Stimulated activated naive B cell treated with anti-CD40 and anti-IgM and Interleukin-4, amounts not matched to agents 10 μg/mL and 1 μg/mL and 100 μg/mL, for 72 hours (primary cell): ENCODE measurements around the gene PTGES2.
A peak's percentile ranks its signal among the peaks of the same experiment; 100 is the strongest.

Experiments used
- ATAC-seq, 2 donors: fragments of 150-1000 bp; cut with Tn5 transposase; replicated peaks; 2 replicates each; pipeline ENCODE4 v1.10.0; 2021; ENCODE audit warnings: moderate library complexity in 1 of 2
- DNase-seq: peaks from one replicate; pipeline ENCODE4 v3.0.0; 2021
- H3K27ac Mint-ChIP-seq: one replicate; pipeline ENCODE4 v1.8.0; 2022; ENCODE audit warnings: mild to moderate bottlenecking, mixed read lengths
- H3K27me3 Mint-ChIP-seq, 2 donors: one replicate each; pipeline ENCODE4 v1.8.0; 2022; ENCODE audit warnings: mixed read lengths in 2 of 2
- H3K36me3 Mint-ChIP-seq, 2 donors: one replicate each; pipeline ENCODE4 v1.8.0; 2022; ENCODE audit warnings: mixed read lengths in 2 of 2, mild to moderate bottlenecking in 1 of 2
- H3K4me1 Mint-ChIP-seq, 2 donors: one replicate each; pipeline ENCODE4 v1.8.0; 2022; ENCODE audit warnings: mixed read lengths in 2 of 2, mild to moderate bottlenecking in 1 of 2
- H3K4me3 Mint-ChIP-seq, 2 donors: one replicate each; pipeline ENCODE4 v1.8.0; 2022; ENCODE audit warnings: mild to moderate bottlenecking in 2 of 2, mixed read lengths in 2 of 2, moderate library complexity in 1 of 2
- H3K9me3 Mint-ChIP-seq, 2 donors: one replicate each; pipeline ENCODE4 v1.8.0; 2022; ENCODE audit warnings: mixed read lengths in 2 of 2, mild to moderate bottlenecking in 1 of 2

The PTGES2 gene

DNA sequence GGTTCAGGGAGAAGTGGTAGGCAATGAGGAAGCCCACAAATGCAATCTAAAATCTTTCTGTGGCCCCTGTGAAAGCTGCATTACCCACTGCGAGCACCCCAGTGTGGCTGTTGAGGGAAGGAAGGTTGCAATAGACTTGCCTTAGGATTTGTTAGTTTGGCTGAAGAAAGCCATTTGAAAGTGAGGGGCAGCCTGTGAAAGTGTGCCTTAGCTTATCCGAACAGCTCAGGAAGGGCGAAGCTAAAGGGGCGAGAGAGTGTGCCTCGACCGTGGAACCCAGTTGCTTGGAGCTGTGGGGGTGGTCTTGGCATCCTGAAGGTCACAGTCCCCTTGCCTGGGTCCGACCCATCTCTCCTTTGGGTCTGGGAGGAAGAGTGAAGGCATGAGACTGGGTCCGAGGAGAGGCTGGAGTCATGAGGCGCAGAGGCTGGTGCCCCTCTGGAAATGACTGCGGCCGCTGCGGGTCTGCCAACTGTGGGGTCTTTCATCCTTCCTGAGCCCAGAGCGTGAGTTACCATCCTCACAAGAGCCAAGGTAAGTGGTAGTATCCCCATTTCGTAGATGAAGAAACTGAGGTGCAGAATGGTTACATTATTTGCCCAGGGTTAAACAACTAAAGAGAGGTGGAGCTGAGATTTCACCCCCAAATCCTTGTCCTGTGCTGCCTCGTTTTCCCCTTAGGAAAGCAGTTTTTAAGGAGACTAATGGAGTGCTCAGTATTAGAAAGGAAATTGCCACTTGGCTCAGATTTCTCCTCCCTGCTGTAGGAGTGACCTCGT is 35.1 kb downstream of the PTGES2 start:
- no peaks in the 10 kb centered on the region for H3K27me3 Mint-ChIP-seq
- no peaks in the 10 kb centered on the region for H3K9me3 Mint-ChIP-seq
- H3K27ac Mint-ChIP-seq, result peak overlapping the region; percentile 97
- peak overlapping the region in 1 of 2 donors; percentile 50 for H3K4me3 Mint-ChIP-seq
- H3K4me1 Mint-ChIP-seq, result peaks cover 39 to 71% of the 10 kb centered on the region in 2 donors
- DNase-seq (no peak), ATAC-seq (no peak)
- peaks cover 30 to 43% of the 10 kb centered on the region in 2 donors for H3K36me3 Mint-ChIP-seq

DNA sequence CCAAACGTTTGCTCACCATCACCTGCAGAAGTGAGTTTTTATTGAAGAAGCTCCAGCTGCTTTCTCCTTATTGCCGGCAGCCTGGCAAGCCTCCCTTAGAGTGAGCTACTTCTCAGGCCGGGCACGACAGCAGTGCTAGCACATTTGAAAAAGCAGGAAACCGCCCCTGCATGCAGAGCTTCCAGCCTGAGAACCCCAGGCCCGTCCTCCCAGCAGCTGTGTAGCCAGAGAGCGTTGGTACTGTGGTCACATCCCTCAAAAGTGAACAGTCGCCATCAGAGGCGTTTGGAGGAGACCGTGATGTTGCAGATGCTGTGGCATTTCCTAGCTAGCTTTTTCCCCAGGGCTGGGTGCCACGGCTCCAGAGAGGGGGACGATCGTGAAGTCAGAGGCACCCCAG is 36.0 kb downstream of the PTGES2 start:
- no peak overlapping the region for H3K4me3 Mint-ChIP-seq

GRCh38 chr9:128091144-128091543 is 36.4 kb downstream of the PTGES2 start:
- ATAC-seq, result no peak
- Mint-ChIP-seq H3K4me3 (no peak overlapping the region), H3K36me3 (peaks cover 30 to 46% of the 10 kb centered on the region in 2 donors), H3K9me3 (no peaks in the 10 kb centered on the region), H3K27ac (no peak overlapping the region), H3K4me1 (peaks cover 39 to 66% of the 10 kb centered on the region in 2 donors), H3K27me3 (no peaks in the 10 kb centered on the region)
- no peak for DNase-seq

More for the DNA sequence above, 36.0 kb downstream of the PTGES2 start:
- peaks cover 41 to 69% of the 10 kb centered on the region in 2 donors for H3K4me1 Mint-ChIP-seq
- H3K27me3 Mint-ChIP-seq, result no peaks in the 10 kb centered on the region
- peak overlapping the region; percentile 43 for H3K27ac Mint-ChIP-seq
- no peaks in the 10 kb centered on the region for H3K9me3 Mint-ChIP-seq
- ATAC-seq (no peak), DNase-seq (no peak)
- H3K36me3 Mint-ChIP-seq, result peaks cover 30 to 46% of the 10 kb centered on the region in 2 donors

DNA sequence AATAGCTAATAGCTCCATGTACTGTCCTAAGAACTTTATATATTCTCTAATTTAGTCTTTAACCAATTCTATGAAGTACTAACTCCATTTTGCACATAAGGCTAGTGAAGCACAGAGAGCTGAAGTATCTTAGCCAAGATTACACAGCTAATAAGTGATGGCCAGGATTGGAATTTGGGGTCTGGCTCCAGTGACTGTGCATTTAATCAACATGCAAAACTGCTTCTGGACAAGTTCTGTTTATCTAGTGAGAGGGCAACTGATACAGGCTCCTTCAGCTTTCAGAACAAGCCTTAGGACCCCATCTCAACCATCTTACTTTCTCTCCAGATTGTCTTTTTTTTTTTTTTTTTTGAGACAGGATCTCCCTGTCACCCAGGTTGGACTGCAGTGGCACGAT is 38.2 kb downstream of the PTGES2 start:
- H3K36me3 Mint-ChIP-seq, result peaks cover 25 to 53% of the 10 kb centered on the region in 2 donors
- H3K4me3 Mint-ChIP-seq, result no peak overlapping the region

GRCh38 chr9:128088253-128088945 is 39.1 kb downstream of the PTGES2 start:
- peaks cover 28 to 58% of the 10 kb centered on the region in 2 donors for H3K36me3 Mint-ChIP-seq
- H3K27ac Mint-ChIP-seq, result no peak overlapping the region
- ATAC-seq (no peak), DNase-seq (no peak)
- no peaks in the 10 kb centered on the region for H3K9me3 Mint-ChIP-seq
- H3K4me3 Mint-ChIP-seq, result no peak overlapping the region
- no peaks in the 10 kb centered on the region for H3K27me3 Mint-ChIP-seq
- peaks cover 30 to 55% of the 10 kb centered on the region in 2 donors for H3K4me1 Mint-ChIP-seq

More for the DNA sequence above, 38.2 kb downstream of the PTGES2 start:
- no peak for ATAC-seq
- H3K9me3 Mint-ChIP-seq, result no peaks in the 10 kb centered on the region
- no peak overlapping the region for H3K27ac Mint-ChIP-seq
- peaks cover 31 to 56% of the 10 kb centered on the region in 2 donors for H3K4me1 Mint-ChIP-seq
- DNase-seq, result no peak
- no peaks in the 10 kb centered on the region for H3K27me3 Mint-ChIP-seq

- no peaks in the 10 kb centered on the region for H3K9me3 Mint-ChIP-seq
- ATAC-seq, result no peak
- peaks cover 28 to 55% of the 10 kb centered on the region in 2 donors for H3K36me3 Mint-ChIP-seq
- H3K27ac Mint-ChIP-seq, result no peak overlapping the region
- DNase-seq, result no peak
- no peak overlapping the region for H3K4me3 Mint-ChIP-seq
- H3K27me3 Mint-ChIP-seq, result no peaks in the 10 kb centered on the region
- H3K4me1 Mint-ChIP-seq, result peaks cover 21 to 50% of the 10 kb centered on the region in 2 donors
Observed at GRCh38 chr9:128087262-128087661, 40.3 kb downstream of the PTGES2 start.

DNA sequence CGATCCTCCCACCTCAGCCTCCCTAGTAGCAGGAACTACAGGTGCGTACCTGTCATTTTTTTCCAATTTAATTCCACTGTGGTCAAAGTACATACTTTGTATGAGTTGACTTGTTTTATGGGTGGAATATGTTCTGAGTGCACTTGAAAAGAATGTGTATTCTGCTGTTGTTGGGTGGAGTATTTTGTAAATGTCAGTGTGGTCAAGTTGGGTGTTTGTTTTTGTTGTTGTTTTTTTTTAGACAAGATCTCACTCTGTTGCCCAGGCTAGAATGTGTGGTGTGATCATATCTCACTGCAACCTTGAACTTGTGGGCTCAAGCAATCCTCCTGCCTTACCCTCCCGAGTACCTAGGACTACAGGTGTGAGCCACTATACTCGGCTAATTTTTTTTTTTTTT is 41.6 kb downstream of the PTGES2 start:
- no peak for ATAC-seq
- H3K9me3 Mint-ChIP-seq, result no peaks in the 10 kb centered on the region
- H3K27ac Mint-ChIP-seq, result no peak overlapping the region
- DNase-seq, result no peak
- no peaks in the 10 kb centered on the region for H3K27me3 Mint-ChIP-seq
- peaks cover 26 to 57% of the 10 kb centered on the region in 2 donors for H3K36me3 Mint-ChIP-seq
- peaks cover 21 to 54% of the 10 kb centered on the region in 2 donors for H3K4me1 Mint-ChIP-seq
- H3K4me3 Mint-ChIP-seq, result no peak overlapping the region

- H3K4me3 Mint-ChIP-seq, result no peak overlapping the region
- no peak for ATAC-seq
- H3K4me1 Mint-ChIP-seq, result peaks cover 25 to 55% of the 10 kb centered on the region in 2 donors
- peaks cover 22 to 53% of the 10 kb centered on the region in 2 donors for H3K36me3 Mint-ChIP-seq
- H3K27ac Mint-ChIP-seq, result no peak overlapping the region
- DNase-seq, result no peak
- no peaks in the 10 kb centered on the region for H3K27me3 Mint-ChIP-seq
- H3K9me3 Mint-ChIP-seq, result no peaks in the 10 kb centered on the region
Observed at GRCh38 chr9:128084746-128085145, 42.8 kb downstream of the PTGES2 start.

DNA sequence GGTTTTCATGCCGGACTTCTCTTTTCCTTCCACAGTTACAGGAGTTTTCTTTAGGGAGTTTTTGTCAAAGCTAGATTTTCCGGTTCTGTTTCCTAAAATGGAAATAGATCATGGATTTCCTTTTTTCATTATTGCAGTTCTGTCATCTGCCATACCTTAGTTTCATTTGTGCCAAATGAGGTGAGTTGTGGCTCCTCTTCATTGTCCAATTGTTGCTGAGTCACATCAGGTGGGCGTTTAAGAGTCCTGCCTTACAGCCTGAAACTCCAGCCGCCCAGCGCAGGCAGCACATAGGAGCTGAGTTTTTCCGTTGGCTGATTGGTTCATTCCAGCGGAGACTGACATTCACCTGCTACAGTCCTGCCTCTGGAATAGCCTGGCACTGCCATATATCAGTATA is 45.4 kb downstream of the PTGES2 start:
- H3K4me1 Mint-ChIP-seq, result peaks cover 34 to 60% of the 10 kb centered on the region in 2 donors
- H3K27ac Mint-ChIP-seq, result peak overlapping the region; percentile 63
- ATAC-seq, result peak; percentile 44 to 54
- H3K4me3 Mint-ChIP-seq, result peak overlapping the region; percentile 32 to 70
- no peaks in the 10 kb centered on the region for H3K9me3 Mint-ChIP-seq
- no peak for DNase-seq
- no peaks in the 10 kb centered on the region for H3K27me3 Mint-ChIP-seq
- peaks cover 28 to 51% of the 10 kb centered on the region in 2 donors for H3K36me3 Mint-ChIP-seq

DNA sequence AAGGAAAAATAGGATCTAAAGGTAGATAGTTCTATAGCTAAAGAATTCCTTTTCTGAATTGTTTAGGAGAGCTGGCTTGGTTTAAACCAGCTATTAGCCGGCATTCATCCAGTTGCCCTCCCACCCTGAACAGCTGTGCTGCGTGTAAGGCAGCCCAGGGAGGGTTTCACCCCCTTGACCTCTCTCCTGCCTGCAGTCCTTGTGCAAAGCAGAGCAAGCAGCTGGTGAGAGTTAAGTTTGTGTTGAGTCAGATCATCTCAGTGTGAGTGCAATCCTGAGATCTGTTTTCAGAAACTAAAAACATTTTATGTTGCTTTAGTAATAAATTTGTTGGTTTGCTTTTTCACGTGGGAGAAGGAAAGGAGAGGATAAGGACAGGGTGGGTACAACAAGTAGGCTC is 46.5 kb downstream of the PTGES2 start:
- no peak for DNase-seq
- ATAC-seq, result no peak
- peaks cover 38 to 63% of the 10 kb centered on the region in 2 donors for H3K4me1 Mint-ChIP-seq
- H3K27me3 Mint-ChIP-seq, result no peaks in the 10 kb centered on the region
- peak overlapping the region; percentile 77 for H3K27ac Mint-ChIP-seq
- H3K4me3 Mint-ChIP-seq, result peak overlapping the region in 1 of 2 donors; percentile 16
- H3K36me3 Mint-ChIP-seq, result peaks cover 28 to 56% of the 10 kb centered on the region in 2 donors
- no peaks in the 10 kb centered on the region for H3K9me3 Mint-ChIP-seq

DNA sequence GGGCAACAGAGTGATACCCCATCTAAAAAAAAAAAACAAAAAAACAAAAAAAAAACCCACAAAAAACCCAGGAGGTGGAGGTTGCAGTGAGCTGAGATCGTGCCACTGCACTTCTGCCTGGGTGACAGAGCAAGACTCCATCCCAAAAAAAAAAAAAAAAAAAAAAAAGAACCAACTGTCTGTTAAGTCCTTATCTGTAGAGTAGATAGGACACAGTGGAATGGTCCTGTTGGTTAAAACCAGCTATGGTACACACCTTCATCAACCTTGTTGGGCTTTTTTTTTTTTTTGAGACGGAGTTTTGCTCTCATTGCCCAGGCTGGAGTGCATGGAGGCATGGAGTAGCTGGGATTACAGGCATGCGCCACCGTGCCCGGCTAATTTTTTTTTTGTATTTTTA is 47.3 kb downstream of the PTGES2 start:
- peaks cover 28 to 50% of the 10 kb centered on the region in 2 donors for H3K36me3 Mint-ChIP-seq
- H3K4me1 Mint-ChIP-seq, result peaks cover 38 to 64% of the 10 kb centered on the region in 2 donors

DNA sequence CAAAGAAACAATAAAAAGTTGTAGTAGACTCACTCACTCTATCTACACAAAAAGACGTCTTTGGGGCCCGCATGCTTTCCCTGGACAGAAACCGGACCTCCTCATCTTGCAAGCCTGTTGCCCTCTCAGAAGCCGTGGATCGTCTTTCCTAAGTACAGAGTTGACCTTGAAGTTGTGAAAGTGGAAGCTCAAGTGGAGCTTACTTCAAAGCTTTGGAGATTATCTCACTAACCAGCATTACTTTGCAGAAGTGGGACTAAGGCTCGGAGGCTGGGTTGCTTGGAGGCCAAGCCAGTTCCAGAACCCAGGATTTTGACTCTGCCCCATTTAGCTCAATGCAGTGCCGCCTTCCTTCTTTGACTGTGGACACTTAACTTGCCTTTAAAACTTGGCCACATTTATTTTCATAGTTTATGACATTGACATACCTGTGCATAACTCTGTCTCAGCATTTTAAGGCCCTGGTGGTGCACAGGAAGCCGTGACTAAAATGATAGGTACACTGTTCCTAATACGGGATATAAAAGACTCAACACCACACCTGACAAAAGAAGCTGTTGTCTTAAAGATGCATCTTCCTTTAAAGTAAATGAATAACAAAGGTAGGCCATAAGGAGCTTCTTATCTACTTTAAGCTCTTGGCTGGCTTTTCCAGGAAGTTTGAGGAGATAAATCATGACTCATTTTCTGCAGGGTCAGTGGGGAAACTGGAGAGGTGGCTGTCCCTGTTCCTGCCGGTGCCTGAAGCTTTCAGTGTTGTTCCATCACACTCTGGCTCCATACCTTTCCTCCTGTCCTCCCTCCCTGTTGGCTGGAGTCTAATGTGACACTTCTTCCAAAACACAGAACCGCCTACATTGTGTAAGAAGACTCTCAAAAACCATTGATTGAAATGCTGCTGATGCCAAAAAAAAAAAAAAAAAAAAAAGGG is 48.8 kb downstream of the PTGES2 start:
- DNase-seq (no peak), ATAC-seq (peak; percentile 31 to 45)
- no peaks in the 10 kb centered on the region for H3K27me3 Mint-ChIP-seq
- H3K4me1 Mint-ChIP-seq, result peaks cover 42 to 68% of the 10 kb centered on the region in 2 donors
- peaks cover 25 to 48% of the 10 kb centered on the region in 2 donors for H3K36me3 Mint-ChIP-seq
- H3K4me3 Mint-ChIP-seq, result peak overlapping the region; percentile 29 to 39
- peak overlapping the region; percentile 42 for H3K27ac Mint-ChIP-seq
- H3K9me3 Mint-ChIP-seq, result no peaks in the 10 kb centered on the region

More for the DNA sequence above, 47.3 kb downstream of the PTGES2 start:
- Mint-ChIP-seq H3K27me3 (no peaks in the 10 kb centered on the region), H3K9me3 (no peaks in the 10 kb centered on the region), H3K27ac (no peak overlapping the region), H3K4me3 (no peak overlapping the region)
- DNase-seq (no peak), ATAC-seq (no peak)

- H3K27ac Mint-ChIP-seq, result peak overlapping the region; percentile 37
- H3K9me3 Mint-ChIP-seq, result no peaks in the 10 kb centered on the region
- DNase-seq (no peak), ATAC-seq (peak; percentile 51 to 52)
- H3K4me3 Mint-ChIP-seq, result peak overlapping the region in 1 of 2 donors; percentile 25
- H3K4me1 Mint-ChIP-seq, result peaks cover 44 to 73% of the 10 kb centered on the region in 2 donors
- H3K27me3 Mint-ChIP-seq, result no peaks in the 10 kb centered on the region
- H3K36me3 Mint-ChIP-seq, result peaks cover 25 to 47% of the 10 kb centered on the region in 2 donors
Observed at GRCh38 chr9:128077847-128078503, 49.6 kb downstream of the PTGES2 start.
